Heart left ventricle (tissue), 16 donors: ENCODE data around the gene WDR18. TPM values are rescaled to one million over a fixed set of nuclear protein-coding genes. Genes with fewer than 3 reads are reported as not detected.
A peak's percentile ranks its signal among the peaks of the same experiment; 100 is the strongest.

ENCODE experiments used
- ATAC-seq, 4 donors: fragments of 200-7000 bp; cut with Tn5 transposase; one replicate each; pipeline ENCODE4 v1.9.1; 2020 to 2022; ENCODE audit warnings: moderate library complexity in 4 of 4, mild to moderate bottlenecking in 3 of 4, moderate number of reproducible peaks in 1 of 4
- DNase-seq, 5 donors: peaks; one replicate each; pipeline ENCODE4 v3.0.0-alpha.2; 2020
- H3K27ac ChIP-seq, 12 donors: fragments of 200-600 bp; sonication (generic) in 4 of 12; one replicate each; pipeline versions ENCODE4 v1.5.0 to v1.8.0; 2016 to 2022; ENCODE audit warnings: mild to moderate bottlenecking in 2 of 12
- H3K27me3 ChIP-seq, 9 donors: fragments of 200-600 bp; sonication (generic) in 2 of 9; one replicate each; pipeline versions ENCODE4 v1.5.1 to v1.8.0; 2016 to 2022; ENCODE audit warnings: mild to moderate bottlenecking in 3 of 9
- H3K36me3 ChIP-seq, 9 donors: fragments of 200-600 bp; sonication (generic) in 2 of 9; one replicate each; pipeline versions ENCODE4 v1.5.0 to v1.8.0; 2018 to 2022; ENCODE audit warnings: mild to moderate bottlenecking in 2 of 9
- H3K4me1 ChIP-seq, 12 donors: fragments of 200-600 bp; sonication (generic) in 4 of 12; one replicate each; pipeline versions ENCODE4 v1.5.0 to v1.8.0; 2016 to 2022; ENCODE audit warnings: mild to moderate bottlenecking in 3 of 12
- H3K4me3 ChIP-seq, 12 donors: fragments of 200-600 bp; sonication (generic) in 4 of 12; one replicate each; pipeline versions ENCODE4 v1.5.0 to v1.8.0; 2017 to 2022; ENCODE audit warnings: mild to moderate bottlenecking in 9 of 12, moderate library complexity in 4 of 12
- H3K9me3 ChIP-seq, 12 donors: fragments of 200-600 bp; sonication (generic) in 4 of 12; one replicate each; pipeline versions ENCODE4 v1.5.0 to v1.8.0; 2016 to 2022; ENCODE audit warnings: mild to moderate bottlenecking in 1 of 12
- POLR2A ChIP-seq, 2 donors: fragments of 450-650 bp; IDR thresholded peaks; one replicate each; pipeline ENCODE4 v1.6.1; 2017; ENCODE audit warnings: antibody characterized with exemption in 2 of 2, mild to moderate bottlenecking in 2 of 2, moderate library complexity in 2 of 2
- WGBS, 4 donors: extraction: QIAGEN DNeasy Blood & Tissue Kit in 2 of 4; methylation state at CpG; one replicate each; pipeline versions ENCODE4 v1.1.5 to v1.1.7; 2013 to 2018; 5-methylcytosine and 5-hydroxymethylcytosine counted together
- intact Hi-C, 10 donors: fragments of 100-400 bp; cut with DNase I; formaldehyde crosslinking; loops; one replicate each; pipeline versions ENCODE4 v1.11.1 to v1.14.2; 2022
- polyA plus RNA-seq, 2 donors: library from polyadenylated mRNA; stranded (reverse); fragments of 200-250 nt; gene quantifications; one replicate each; pipeline ENCODE4 v1.2.3, GENCODE V29; 2013
- total RNA-seq, 9 donors: library from RNA; depleted of rRNA in 2 of 9; stranded (reverse); fragments of >200 nt in 2 of 9; fragmentation: NEBNext Ultra II Directional in 3 of 9; extraction: Animal tissue kit (Norgen Biotek cat#: 25700) in 3 of 9; gene quantifications; one replicate each; pipeline versions ENCODE4 v1.1.0 to v1.2.4, GENCODE V29; 2016 to 2023
- TF ChIP-seq, protein P1 (sequence below), 12 donors: fragments of 200-600 bp; sonication (generic) in 4 of 12; IDR thresholded peaks; one replicate each; pipeline versions ENCODE4 v1.5.0 to v1.8.0; 2018 to 2022; ENCODE audit warnings: antibody characterized with exemption in 12 of 12, mild to moderate bottlenecking in 5 of 12
- donor health status: ischemic (EF 13 %, LVEDD 7.1; RV severe dilation, severe dysfunction).
- donor health status: healthy with polysubstance abuse.
- donor health status: DM: no; HTN: yes; CAD: no.
- donor health status: DM: no; HTN: no; CAD: no.
- donor health status: ischemic (EF 25% LVEDD 6.9; RV normal size, moderate dysfunction).
- donor health status: ischemic (EF 25% LVEDD 5.7; RV mildly dilated, moderate dysfunction).
- donor health status: healthy.
- donor health status: DM: yes; HTN: yes; CAD: no.
- donor health status: ischemic (EF 35%, LVEDD 5.7; RV mildly dilated, moderate dysfunction).
- donor health status: nonischemic (EF 11% LVEDD 7.7; RV severe dilation, severe dysfunction).
- donor health status: DM: yes; HTN: yes; CAD: no.
- donor health status: PGD.
- donor health status: ischemic (EF 29% LVEDD 5.4; RV normal size, mild dysfunction).
- donor health status: nonischemic (EF 23%, LVEDD 6.1; RV moderate dilation, normal function).

The WDR18 gene
- total and polyA plus RNA-seq, 11 donors = 15.6 to 36.3 (median 19.4) TPM

- WGBS, 4 donors = 88 to 90% (median 89%) methylated on average over 11 to 15 of the region's 15 CpGs
- intact Hi-C loops = loop anchor here in 3 of 10 donors (5.0 to 10.0 kb wide), 3 partner anchors 124 to 216 kb away; no protein-coding TSS in a partner anchor
- Histone ChIP-seq H3K36me3 (peaks cover 0 to 61% (median 19%) of the 10 kb centered on the region in 9 donors), H3K27me3 (no peaks in the 10 kb centered on the region), H3K27ac (no peak overlapping the region), H3K4me3 (no peak overlapping the region), H3K4me1 (peaks cover 0 to 17% (median 11%) of the 10 kb centered on the region in 12 donors), H3K9me3 (no peaks in the 10 kb centered on the region)
- DNase-seq = no peak
- no peak for ATAC-seq
- TF ChIP-seq, protein P1, sequence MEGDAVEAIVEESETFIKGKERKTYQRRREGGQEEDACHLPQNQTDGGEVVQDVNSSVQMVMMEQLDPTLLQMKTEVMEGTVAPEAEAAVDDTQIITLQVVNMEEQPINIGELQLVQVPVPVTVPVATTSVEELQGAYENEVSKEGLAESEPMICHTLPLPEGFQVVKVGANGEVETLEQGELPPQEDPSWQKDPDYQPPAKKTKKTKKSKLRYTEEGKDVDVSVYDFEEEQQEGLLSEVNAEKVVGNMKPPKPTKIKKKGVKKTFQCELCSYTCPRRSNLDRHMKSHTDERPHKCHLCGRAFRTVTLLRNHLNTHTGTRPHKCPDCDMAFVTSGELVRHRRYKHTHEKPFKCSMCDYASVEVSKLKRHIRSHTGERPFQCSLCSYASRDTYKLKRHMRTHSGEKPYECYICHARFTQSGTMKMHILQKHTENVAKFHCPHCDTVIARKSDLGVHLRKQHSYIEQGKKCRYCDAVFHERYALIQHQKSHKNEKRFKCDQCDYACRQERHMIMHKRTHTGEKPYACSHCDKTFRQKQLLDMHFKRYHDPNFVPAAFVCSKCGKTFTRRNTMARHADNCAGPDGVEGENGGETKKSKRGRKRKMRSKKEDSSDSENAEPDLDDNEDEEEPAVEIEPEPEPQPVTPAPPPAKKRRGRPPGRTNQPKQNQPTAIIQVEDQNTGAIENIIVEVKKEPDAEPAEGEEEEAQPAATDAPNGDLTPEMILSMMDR (IDR thresholded peaks at IDR 0.05) = no peak
- TF ChIP-seq POLR2A (IDR thresholded peaks at IDR 0.05) = no peak
Measured at GRCh38 chr19:988510-988909, 4.4 kb downstream of the WDR18 start.

DNA sequence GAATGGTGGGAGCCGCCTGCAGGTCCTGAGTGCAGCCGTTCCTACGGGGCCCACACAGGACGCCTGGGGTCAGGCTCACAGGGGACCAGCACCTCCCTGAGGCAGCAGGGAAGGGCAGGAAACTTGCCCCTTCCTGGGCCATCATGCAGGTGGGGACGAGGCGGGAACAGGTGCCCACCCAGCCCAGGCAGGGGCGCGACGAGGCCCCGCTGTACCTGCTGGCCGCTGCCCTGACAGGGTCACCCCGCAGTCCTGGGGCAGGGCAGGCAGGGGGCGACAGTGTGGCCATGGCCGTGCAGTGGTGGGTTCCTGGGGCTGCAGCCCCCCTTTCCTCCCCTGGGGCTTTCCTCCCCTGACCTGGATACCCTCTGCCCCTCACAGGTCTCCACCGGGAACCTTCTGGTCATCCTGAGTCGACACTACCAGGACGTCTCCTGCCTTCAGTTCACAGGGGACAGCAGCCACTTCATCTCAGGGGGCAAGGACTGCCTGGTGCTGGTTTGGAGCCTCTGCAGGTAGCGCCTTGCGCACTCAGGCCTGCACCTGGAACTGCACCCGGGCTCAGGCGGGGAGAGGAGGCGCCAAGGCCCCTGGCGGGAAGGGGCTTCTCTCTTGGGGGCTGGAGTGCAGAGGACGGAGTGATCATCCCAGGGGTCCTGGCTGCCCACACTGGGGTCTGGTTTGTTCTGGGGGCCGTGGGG lies 5.4 kb downstream of the WDR18 start:
- intact Hi-C loops = loop anchor here in 3 of 10 donors (5.0 to 10.0 kb wide), 3 partner anchors 125 to 217 kb away; no protein-coding TSS in a partner anchor
- ATAC-seq = no peak
- TF ChIP-seq, protein P1 (IDR thresholded peaks at IDR 0.05) = peak in 2 of 12 donors; percentile 12 to 24
- TF ChIP-seq POLR2A (IDR thresholded peaks at IDR 0.05) = no peak
- Histone ChIP-seq H3K27ac (no peak overlapping the region), H3K4me1 (peaks cover 0 to 11% (median 6%) of the 10 kb centered on the region in 12 donors), H3K27me3 (no peaks in the 10 kb centered on the region), H3K36me3 (peaks cover 0 to 70% (median 19%) of the 10 kb centered on the region in 9 donors), H3K9me3 (no peaks in the 10 kb centered on the region), H3K4me3 (no peak overlapping the region)
- DNase-seq = no peak
- 90 to 92% (median 91%) methylated on average over 25 of the region's 25 CpGs for WGBS, 4 donors

DNA sequence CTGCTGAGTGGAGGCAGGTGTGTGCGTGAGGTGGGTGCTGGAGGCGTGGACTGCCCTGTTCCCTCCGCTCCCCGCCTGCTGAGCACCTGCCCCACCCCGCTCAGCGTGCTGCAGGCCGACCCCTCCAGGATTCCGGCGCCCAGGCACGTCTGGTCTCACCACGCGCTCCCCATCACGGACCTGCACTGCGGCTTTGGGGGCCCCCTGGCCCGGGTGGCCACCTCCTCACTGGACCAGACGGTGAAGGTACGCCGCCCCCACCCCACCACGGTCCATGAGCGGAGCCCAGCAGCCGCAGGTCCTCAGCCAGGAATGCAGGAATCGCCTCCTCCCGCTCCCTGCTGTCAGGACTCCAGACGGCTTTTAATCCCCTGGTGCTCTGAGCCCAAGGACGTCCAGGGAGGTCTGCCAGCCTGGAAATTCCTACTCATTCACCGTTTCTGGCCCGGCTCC lies 6.0 kb downstream of the WDR18 start:
- H3K36me3 ChIP-seq = peaks cover 0 to 71% (median 19%) of the 10 kb centered on the region in 9 donors
- WGBS, 4 donors = 46 to 83% (median 77%) methylated on average over 6 to 27 of the region's 27 CpGs
- ATAC-seq = no peak

GRCh38 chr19:990746-991145 lies 6.6 kb downstream of the WDR18 start:
- DNase-seq (no peak), ATAC-seq (no peak)
- H3K4me3 ChIP-seq = no peak overlapping the region
- intact Hi-C loops = no loop called here
- WGBS, 4 donors = 92 to 95% (median 94%) methylated on average over 22 to 23 of the region's 23 CpGs
- peaks cover 0 to 5% (median 0%) of the 10 kb centered on the region in 12 donors for H3K4me1 ChIP-seq
- H3K36me3 ChIP-seq = peaks cover 0 to 70% (median 19%) of the 10 kb centered on the region in 9 donors
- H3K9me3 ChIP-seq = no peaks in the 10 kb centered on the region
- peaks cover 0 to 11% (median 3%) of the 10 kb centered on the region in 9 donors for H3K27me3 ChIP-seq
- H3K27ac ChIP-seq = no peak overlapping the region
- TF ChIP-seq, protein P1 (IDR thresholded peaks at IDR 0.05) = no peak
- TF ChIP-seq POLR2A (IDR thresholded peaks at IDR 0.05) = no peak

More for the DNA sequence above, 6.0 kb downstream of the WDR18 start:
- peaks cover 0 to 5% (median under 1%) of the 10 kb centered on the region in 12 donors for H3K4me1 ChIP-seq
- no peaks in the 10 kb centered on the region for H3K9me3 ChIP-seq
- no peak for DNase-seq
- TF ChIP-seq, protein P1 (IDR thresholded peaks at IDR 0.05) = no peak
- TF ChIP-seq POLR2A (IDR thresholded peaks at IDR 0.05) = no peak
- no peak overlapping the region for H3K4me3 ChIP-seq
- peaks cover 0 to 5% (median 0%) of the 10 kb centered on the region in 9 donors for H3K27me3 ChIP-seq
- intact Hi-C loops = no loop called here
- no peak overlapping the region for H3K27ac ChIP-seq
